Muscle layer of colon (tissue), 2 donors: Measurements from ENCODE around the gene OCIAD1.
A peak's percentile ranks its signal among the peaks of the same experiment; 100 is the strongest.
"Not testable (repeated sequence)": the region's sequence is repeated elsewhere in the genome, so short reads cannot be mapped to it uniquely, and the experiment has no call there.

Source experiments
- H3K27ac ChIP-seq: one replicate; pipeline ENCODE4 v1.7.0; 2013; ENCODE audit warnings: low read depth, mild to moderate bottlenecking, low read length, moderate library complexity
- H3K27me3 ChIP-seq, 2 donors: one replicate each; pipeline ENCODE4 v1.7.0; 2013; ENCODE audit warnings: low read length in 2 of 2, mild to moderate bottlenecking in 2 of 2; ENCODE audit not compliant: insufficient read depth in 2 of 2, control insufficient read depth in 1 of 2
- H3K36me3 ChIP-seq: one replicate; pipeline ENCODE4 v1.7.0; 2013; ENCODE audit warnings: mild to moderate bottlenecking, low read length; ENCODE audit not compliant: insufficient read depth
- H3K4me1 ChIP-seq: one replicate; pipeline ENCODE4 v1.7.0; 2013; ENCODE audit warnings: mild to moderate bottlenecking, low read length; ENCODE audit not compliant: insufficient read depth
- H3K4me3 ChIP-seq, 2 donors: one replicate each; pipeline ENCODE4 v1.7.0; 2013; ENCODE audit warnings: low read length in 2 of 2, low read depth in 1 of 2, mild to moderate bottlenecking in 1 of 2, moderate library complexity in 1 of 2
- H3K9ac ChIP-seq: one replicate; pipeline ENCODE4 v1.7.0; 2013; ENCODE audit warnings: low read length
- H3K9me3 ChIP-seq: one replicate; pipeline ENCODE4 v1.7.0; 2013; ENCODE audit warnings: mild to moderate bottlenecking, low read length
- donor health status: abdominal sarcoma.
- donor health status: Adenocarcinoma of cecum.

Gene OCIAD1

GRCh38 chr4:48831532-48832030 is 693 bp downstream of the OCIAD1 start:
- H3K9me3 ChIP-seq: no peaks in the 10 kb centered on the region

GRCh38 chr4:48832571-48832970 is 1.7 kb downstream of the OCIAD1 start:
- Histone ChIP-seq H3K9ac (peak overlapping the region; percentile 97), H3K27me3 (no peaks in the 10 kb centered on the region), H3K9me3 (no peaks in the 10 kb centered on the region), H3K4me3 (no peak overlapping the region), H3K27ac (no peak overlapping the region), H3K4me1 (peaks cover 17% of the 10 kb centered on the region), H3K36me3 (peaks cover 30% of the 10 kb centered on the region)

More at GRCh38 chr4:48831532-48832030, 693 bp downstream of the OCIAD1 start:
- Histone ChIP-seq H3K4me3 (peak overlapping the region; percentile 90 to 99), H3K27ac (peak overlapping the region; percentile 93), H3K27me3 (no peaks in the 10 kb centered on the region), H3K36me3 (peaks cover 28% of the 10 kb centered on the region), H3K4me1 (peaks cover 17% of the 10 kb centered on the region), H3K9ac (peak overlapping the region; percentile 97)

GRCh38 chr4:48836658-48837057 is 5.8 kb downstream of the OCIAD1 start:
- Histone ChIP-seq H3K4me1 (peaks cover 17% of the 10 kb centered on the region), H3K36me3 (peaks cover 38% of the 10 kb centered on the region), H3K9me3 (no peaks in the 10 kb centered on the region), H3K27ac (no peak overlapping the region), H3K27me3 (no peaks in the 10 kb centered on the region), H3K9ac (no peak overlapping the region), H3K4me3 (no peak overlapping the region)

DNA sequence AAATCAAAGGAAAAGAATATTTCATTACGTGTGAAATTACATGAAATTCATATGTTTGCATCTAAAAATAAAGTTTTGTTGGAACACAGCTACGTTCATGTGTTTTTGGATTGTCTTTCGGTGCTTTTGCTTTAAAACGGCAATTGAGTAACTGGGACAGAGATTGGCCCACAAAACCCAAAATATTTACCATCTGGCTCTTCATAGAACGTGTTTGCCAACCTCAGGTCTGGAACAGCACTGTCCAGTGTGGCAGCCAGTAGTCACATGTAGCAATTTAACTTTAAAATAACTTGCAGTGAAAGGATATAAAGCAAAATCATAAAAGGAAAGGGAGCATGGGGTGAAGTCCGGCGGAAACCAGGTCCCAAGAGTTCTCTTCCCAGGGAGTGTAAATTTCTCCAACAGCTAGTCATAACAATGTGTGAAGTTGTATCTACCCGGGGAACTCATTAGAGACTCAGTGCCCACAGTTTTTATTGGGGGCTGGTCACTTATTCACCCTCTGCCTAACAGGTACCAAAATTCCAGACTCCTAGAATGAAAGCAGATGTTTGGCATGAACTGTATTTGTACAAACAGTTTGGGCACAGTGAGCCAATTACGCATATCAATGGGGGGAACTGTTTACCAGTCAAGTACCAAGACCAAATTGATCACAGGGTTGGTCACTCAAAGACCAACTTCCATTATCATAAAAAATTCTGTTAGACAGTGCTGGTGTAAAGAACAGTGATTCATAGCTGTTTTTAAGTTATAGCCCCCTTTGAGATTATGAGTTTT is 10.3 kb downstream of the OCIAD1 start:
- Histone ChIP-seq H3K27ac (no peak overlapping the region), H3K9me3 (no peaks in the 10 kb centered on the region), H3K27me3 (no peaks in the 10 kb centered on the region), H3K4me3 (no peak overlapping the region), H3K4me1 (no peaks in the 10 kb centered on the region), H3K9ac (no peak overlapping the region), H3K36me3 (peaks cover 44% of the 10 kb centered on the region)

GRCh38 chr4:48844843-48845242 is 14.0 kb downstream of the OCIAD1 start:
- no peaks in the 10 kb centered on the region for H3K9me3 ChIP-seq
- H3K27me3 ChIP-seq: no peaks in the 10 kb centered on the region
- no peaks in the 10 kb centered on the region for H3K4me1 ChIP-seq
- no peak overlapping the region for H3K27ac ChIP-seq
- H3K4me3 ChIP-seq: no peak overlapping the region
- H3K9ac ChIP-seq: no peak overlapping the region
- peaks cover 30% of the 10 kb centered on the region for H3K36me3 ChIP-seq

GRCh38 chr4:48848799-48849198 is 17.9 kb downstream of the OCIAD1 start:
- not testable (repeated sequence) for H3K4me1 ChIP-seq, H3K27me3 ChIP-seq, H3K4me3 ChIP-seq, H3K27ac ChIP-seq, H3K9ac ChIP-seq, H3K9me3 ChIP-seq
- peaks cover 35% of the 10 kb centered on the region for H3K36me3 ChIP-seq

- peaks cover 19% of the 10 kb centered on the region for H3K36me3 ChIP-seq
- H3K9ac ChIP-seq: no peak overlapping the region
- no peak overlapping the region for H3K27ac ChIP-seq
- no peaks in the 10 kb centered on the region for H3K4me1 ChIP-seq
- no peak overlapping the region for H3K4me3 ChIP-seq
- no peaks in the 10 kb centered on the region for H3K9me3 ChIP-seq
- no peaks in the 10 kb centered on the region for H3K27me3 ChIP-seq
These were observed 20.8 kb downstream of the OCIAD1 start for GRCh38 chr4:48851651-48852050.

DNA sequence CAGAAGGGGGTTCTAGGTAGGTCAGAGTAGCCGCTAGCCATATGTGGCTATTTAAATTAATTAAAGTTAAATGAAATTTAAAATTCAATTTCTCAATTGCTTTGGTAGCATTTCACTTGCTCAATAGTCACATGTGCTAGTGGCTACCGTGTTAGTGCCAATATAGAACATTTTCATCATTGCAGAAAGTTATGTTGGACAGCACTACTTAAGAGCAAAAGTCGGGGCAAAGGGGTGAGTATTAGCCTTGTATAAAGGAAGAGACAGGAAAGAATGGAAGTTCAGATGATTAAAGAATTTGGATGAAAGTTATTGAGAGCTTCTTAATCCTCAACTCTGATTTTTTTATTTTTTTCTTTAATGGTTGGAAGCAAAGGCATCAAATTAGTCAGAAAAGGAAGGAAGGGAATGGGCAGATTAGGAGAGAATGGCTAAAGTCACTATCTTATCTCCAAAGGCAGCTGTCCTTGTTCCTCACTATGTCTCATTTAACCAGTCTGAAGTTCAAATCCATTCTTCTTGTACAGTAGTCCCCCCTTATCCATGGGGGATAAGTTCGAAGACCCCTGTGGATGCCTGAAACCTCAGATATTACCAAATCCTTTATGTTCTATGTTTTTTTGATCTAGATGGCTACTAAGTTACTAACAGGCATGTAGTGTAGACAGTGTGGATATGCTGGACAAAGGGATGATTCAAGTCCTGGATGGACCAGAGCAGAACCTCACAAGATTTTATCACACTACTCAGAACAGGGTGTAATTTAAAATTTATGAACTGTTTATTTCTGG is 22.9 kb downstream of the OCIAD1 start:
- Histone ChIP-seq H3K27ac (no peak overlapping the region), H3K4me3 (no peak overlapping the region), H3K36me3 (peaks cover 26% of the 10 kb centered on the region), H3K9me3 (no peaks in the 10 kb centered on the region), H3K4me1 (no peaks in the 10 kb centered on the region), H3K9ac (no peak overlapping the region), H3K27me3 (no peaks in the 10 kb centered on the region)

- Histone ChIP-seq H3K27ac (no peak overlapping the region), H3K36me3 (peaks cover 31% of the 10 kb centered on the region), H3K4me3 (no peak overlapping the region), H3K27me3 (no peaks in the 10 kb centered on the region), H3K9me3 (no peaks in the 10 kb centered on the region), H3K4me1 (no peaks in the 10 kb centered on the region), H3K9ac (no peak overlapping the region)
These were observed 23.5 kb downstream of the OCIAD1 start for GRCh38 chr4:48854395-48854683.

DNA sequence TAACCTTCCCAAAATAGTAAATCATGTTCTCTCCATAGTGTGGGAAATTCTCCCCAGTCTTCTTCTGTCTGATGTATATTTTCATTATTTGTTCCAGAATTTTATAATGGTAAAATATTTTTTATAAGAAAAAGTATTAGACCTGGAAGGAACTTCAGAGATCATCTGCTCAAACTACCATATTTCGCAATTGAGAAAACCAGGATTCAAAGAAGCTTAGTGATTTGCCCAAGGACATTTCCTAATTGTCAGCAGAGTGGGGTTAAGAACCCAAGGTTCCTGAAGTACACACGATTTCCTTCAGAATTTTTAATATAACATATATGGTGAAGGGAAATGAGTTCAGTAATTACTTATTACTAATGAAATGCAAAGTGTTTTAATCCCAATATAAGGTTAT is 24.1 kb downstream of the OCIAD1 start:
- no peak overlapping the region for H3K9ac ChIP-seq
- peaks cover 36% of the 10 kb centered on the region for H3K36me3 ChIP-seq

DNA sequence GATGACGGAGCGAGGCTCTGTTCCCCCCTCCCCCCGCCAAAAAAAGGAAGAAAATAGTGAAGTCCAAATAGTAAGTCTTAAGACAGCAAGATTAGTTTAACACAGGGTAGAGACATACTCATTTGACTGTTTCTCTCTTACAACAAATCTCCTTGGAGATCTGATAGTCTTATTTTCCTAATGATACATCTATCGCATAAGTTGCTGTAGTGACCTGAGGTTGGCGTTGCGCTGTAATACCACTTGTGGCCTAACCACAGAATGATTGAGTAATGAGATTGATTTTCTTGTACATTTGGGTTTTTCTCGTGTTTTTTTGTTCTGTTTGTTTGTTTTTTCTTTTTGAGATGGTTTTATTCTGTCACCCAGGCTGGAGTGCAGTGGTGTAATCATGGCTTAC is 27.2 kb downstream of the OCIAD1 start:
- no peak overlapping the region for H3K4me3 ChIP-seq
- no peaks in the 10 kb centered on the region for H3K27me3 ChIP-seq
- no peak overlapping the region for H3K27ac ChIP-seq
- peaks cover 25% of the 10 kb centered on the region for H3K36me3 ChIP-seq
- no peak overlapping the region for H3K9ac ChIP-seq
- H3K9me3 ChIP-seq: no peaks in the 10 kb centered on the region
- H3K4me1 ChIP-seq: no peaks in the 10 kb centered on the region

More for the DNA sequence above, 24.1 kb downstream of the OCIAD1 start:
- no peaks in the 10 kb centered on the region for H3K4me1 ChIP-seq
- H3K27me3 ChIP-seq: no peaks in the 10 kb centered on the region
- H3K4me3 ChIP-seq: no peak overlapping the region
- no peaks in the 10 kb centered on the region for H3K9me3 ChIP-seq
- H3K27ac ChIP-seq: no peak overlapping the region
